Measurements from ENCODE around the gene ZNF341.

ZNF341 gene

DNA sequence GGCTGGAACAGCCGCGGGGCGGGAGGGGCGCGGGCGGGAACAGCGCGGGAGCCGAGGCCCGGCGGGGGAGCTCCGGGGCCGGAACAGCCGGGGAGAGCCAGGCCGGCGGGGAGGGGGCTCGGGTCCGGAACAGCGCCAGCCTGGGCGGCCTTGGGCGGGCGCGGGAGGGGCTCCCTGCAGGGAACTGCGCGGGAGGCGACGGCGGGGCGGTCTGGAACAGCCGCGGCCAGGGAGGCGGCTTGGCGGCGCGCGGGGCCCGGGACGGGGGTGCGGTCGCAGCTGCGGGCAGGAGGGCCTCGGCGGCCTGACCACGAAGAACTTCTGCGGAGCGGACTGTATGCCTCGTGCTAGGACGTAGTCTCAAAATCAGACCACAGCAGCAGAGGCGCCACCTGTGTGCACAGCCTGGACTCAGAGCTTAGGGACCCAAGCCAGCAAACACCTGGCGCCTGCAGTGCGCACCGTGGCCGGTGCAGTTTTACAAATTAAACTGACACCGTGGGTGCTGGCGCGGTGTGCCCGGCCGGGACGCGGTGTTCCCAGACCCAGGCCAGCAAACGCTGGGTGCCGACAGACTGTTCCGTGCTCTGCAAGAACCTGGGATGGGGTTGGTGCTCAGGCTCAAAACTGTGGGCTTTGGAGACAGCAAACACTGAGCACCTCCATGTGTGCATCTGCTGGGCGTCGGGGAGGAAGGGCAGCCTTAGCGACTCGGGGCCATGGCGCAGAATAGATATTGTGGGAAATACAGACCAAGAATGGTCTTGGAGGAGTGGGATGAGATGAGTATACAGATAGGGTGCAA lies 572 bp downstream of the ZNF341 start:
- DNase-seq = peak in 1 of 2 donors; percentile 91

GRCh38 chr20:33733654-33734576 lies 2.1 kb downstream of the ZNF341 start:
- no peak for DNase-seq

- DNase-seq = no peak
Measured at GRCh38 chr20:33736962-33737361, 5.2 kb downstream of the ZNF341 start.

DNA sequence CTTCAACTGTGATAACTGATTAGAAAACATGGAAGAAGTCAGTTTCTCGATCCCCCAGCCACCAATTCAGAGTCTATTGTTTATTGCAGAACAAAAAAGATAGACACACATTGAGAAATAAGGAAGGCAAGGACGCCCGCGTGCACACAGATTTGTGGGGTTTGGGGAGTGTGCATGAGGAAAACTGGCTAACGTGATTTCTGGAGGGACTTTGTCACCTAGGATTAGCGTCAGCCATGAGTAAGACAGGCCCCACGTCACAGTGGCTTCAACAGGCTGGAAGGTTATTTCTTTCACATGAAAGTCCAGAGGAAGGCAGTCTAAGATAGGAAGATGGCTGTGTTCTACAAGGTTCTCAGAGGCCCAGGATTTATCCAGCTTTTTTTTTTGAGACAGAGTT lies 7.7 kb downstream of the ZNF341 start:
- no peak for DNase-seq

- no peak for DNase-seq
Measured at GRCh38 chr20:33740189-33740588, 8.4 kb downstream of the ZNF341 start.

GRCh38 chr20:33744181-33744580 lies 12.4 kb downstream of the ZNF341 start:
- no peak for DNase-seq

DNA sequence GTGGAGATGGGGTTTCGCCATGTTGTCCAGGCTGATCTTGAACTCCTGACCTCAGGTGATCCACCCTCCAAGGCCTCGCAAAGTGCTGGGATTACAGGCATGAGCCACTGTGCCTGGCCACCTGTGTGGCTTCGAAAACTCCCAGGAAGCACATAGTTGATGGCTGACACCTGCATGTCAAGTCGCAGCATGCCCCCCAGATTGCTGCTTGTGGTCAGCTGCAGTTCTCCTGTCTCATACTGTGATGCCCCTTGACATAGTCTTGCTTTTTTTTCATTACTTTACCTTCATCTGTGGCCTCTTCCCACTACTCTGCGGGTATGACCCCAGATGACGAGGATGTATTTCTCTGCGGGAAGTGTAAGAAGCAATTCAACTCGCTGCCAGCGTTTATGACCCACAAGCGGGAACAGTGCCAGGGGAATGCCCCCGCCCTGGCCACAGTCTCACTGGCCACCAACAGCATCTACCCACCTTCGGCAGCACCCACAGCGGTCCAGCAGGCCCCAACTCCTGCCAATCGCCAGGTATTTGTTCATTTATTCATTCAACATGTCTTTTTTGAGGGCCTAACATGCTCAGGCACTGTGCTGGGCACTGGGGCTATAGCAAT lies 13.1 kb downstream of the ZNF341 start:
- no peak for DNase-seq

DNA sequence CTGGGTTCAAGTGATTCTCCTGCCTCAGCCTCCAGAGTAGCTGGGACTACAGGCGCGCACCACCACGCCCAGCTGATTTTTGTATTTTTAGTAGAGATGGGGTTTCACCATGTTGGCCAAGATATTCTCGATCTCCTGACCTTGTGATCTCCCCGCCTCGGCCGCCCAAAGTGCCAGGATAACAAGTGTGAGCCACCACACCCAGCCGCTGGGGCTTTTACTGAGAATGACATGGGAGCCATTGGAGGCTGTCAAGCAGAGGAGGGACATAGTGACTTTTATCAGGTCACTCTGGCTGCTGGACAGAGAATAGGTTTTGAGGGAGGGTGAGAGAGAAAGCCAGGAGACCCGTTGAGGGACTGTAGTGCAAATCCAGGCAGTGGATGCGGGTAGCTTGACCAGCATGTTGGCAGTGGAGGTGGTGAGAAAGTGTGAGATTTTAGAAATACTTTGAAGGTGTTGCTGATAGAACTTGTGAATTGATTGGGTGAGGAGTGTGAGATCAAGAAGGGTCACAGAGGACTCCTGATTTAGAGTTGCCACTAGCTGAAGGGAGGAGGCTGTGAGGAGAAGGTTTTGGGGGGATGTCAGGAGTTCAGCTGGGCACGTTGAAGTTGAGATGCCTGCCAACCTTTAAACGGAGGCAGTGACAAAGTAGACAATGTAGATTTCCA lies 14.7 kb downstream of the ZNF341 start:
- no peak for DNase-seq

DNA sequence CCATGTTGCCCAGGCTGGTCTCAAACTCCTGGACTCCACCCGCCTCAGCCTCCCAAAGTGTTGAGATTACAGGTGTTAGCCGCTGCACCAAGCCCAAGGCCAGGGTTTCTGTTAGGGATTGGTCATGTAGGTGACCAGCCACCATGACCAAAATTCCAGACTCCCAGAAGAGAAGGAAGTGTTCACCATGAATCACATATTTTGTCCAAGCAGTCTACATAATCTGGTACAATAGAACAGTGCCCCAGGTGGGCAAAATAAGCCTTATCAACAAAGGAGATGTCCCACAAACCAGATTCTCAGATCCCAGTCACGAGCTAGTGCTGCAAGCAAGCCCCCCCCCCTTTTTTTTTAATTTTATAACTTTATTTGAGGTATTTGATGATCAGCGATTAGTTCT lies 20.0 kb downstream of the ZNF341 start:
- no peak for DNase-seq

- no peak for DNase-seq
Measured at GRCh38 chr20:33753143-33753542, 21.3 kb downstream of the ZNF341 start.

- no peak for DNase-seq
Measured at GRCh38 chr20:33753763-33754162, 22.0 kb downstream of the ZNF341 start.

DNA sequence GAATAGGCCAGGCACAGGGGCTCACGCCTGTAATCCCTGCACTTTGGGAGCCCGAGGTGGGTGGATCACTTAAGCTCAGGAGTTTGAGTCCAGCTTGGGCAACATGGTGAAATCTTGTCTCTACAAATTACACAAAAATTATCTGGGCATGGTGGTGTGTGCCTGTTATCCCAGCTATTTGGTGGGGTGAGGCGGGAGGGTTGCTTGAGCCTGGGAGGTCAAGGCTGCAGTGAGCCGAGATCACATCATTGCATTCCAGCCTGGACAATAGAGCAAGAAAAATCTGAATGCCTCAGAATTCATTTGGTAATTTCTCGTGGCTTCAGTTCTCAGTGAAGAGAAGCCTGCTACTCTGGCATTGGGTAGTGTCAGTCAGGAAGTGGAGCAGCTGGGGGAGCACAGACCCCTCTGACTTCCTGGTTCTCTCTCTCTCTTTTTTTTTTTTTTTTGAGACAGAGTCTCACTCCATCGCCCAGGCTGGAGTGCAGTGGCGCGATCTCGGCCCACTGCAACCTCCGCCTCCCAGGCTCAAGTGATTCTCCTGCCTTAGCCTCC lies 24.2 kb downstream of the ZNF341 start:
- DNase-seq = peak in 1 of 2 donors; percentile 36

DNA sequence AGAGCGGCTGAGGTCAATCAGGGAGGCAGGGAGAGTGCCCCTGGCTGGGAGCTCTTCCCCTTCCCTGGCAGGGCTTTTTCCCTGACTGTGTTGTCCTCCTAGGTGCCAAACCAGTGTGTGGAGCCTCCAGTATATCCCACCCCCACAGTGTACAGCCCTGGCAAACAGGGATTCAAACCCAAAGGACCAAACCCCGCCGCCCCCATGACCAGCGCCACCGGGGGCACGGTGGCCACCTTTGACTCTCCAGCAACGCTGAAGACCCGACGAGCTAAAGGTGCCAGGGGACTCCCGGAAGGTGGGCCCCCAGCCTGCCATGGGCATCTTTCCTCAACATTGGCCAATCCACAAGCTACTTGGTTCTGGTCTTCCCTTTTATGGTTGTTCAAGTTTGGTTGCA lies 25.2 kb downstream of the ZNF341 start:
- no peak for DNase-seq

DNA sequence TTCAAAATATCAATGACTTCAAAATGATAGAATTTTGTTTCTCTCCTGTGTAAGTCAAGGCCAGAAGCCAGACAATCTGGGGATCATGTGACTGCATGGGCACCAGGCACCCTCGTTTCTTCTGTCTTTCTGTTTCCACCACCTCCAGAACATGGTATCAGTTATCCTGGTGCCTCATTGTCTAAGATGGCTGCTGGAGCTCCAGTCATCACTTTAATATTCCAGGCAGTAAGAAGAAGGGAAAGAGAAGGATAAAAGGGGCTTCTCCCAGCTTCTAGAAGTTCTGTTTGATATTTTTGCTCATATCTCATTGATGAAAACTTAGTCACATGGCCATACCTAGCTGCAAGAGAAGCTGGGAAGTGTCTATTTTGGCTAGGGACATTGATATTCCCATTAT lies 25.7 kb downstream of the ZNF341 start:
- no peak for DNase-seq

DNA sequence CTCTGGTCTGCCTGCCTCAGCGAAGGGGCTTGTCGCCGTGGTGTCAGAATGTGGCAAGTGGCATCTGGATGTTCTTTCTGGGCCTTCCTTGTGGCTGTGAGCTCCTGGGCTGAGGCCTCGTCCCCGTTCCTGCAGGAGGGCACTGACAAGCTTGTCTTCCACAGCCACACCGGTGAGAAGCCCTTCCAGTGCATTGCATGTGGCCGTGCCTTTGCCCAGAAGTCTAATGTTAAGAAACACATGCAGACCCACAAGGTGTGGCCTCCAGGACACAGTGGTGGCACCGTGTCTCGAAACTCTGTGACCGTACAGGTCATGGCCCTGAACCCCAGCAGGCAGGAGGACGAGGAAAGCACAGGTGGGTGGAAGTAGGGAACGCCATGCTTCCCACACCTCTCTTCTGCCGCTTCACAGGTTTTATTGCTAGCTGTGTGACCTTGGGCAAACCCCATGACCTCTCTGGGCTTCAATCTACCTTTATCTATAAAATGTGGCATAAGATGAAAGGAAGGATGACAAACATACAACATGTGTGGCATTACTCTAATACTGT lies 30.0 kb downstream of the ZNF341 start:
- no peak for DNase-seq

DNA sequence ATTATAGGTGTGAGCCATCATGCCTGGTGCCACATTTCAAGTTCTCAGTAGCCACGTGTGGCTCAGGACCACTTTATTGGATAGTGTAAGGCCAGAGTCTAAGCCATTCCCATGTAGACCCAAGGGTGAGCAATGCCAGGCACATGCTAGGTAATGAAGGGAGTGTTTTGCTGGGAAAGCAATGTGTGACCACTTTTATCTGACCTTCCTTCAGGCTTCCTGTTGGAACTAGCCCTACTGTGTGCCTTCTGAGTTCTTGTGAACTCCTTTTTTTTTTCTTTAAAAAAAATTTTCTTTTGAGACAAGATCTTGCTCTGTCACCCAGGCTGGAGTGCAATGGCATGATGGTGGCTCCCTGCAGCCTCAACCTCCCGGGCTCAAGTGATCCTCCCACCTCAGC lies 33.3 kb downstream of the ZNF341 start:
- DNase-seq = no peak

- DNase-seq = no peak
Measured at GRCh38 chr20:33765592-33765991, 33.8 kb downstream of the ZNF341 start.

DNA sequence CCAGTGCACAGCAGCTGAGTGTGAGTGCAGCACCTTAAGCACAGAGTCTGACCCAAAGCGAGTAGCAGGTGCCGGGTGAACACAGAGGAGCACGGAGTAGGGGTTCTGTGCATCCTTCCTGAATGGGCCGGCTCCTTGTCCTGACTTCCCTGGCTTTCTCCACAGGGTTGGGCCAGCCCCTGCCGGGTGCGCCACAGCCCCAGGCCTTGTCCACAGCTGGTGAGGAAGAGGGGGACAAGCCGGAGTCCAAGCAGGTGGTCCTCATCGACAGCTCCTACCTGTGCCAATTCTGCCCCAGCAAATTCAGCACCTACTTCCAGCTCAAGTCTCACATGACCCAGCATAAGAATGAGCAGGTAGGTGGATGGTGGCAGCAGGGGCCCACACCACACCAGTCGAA lies 34.9 kb downstream of the ZNF341 start:
- DNase-seq = no peak

DNA sequence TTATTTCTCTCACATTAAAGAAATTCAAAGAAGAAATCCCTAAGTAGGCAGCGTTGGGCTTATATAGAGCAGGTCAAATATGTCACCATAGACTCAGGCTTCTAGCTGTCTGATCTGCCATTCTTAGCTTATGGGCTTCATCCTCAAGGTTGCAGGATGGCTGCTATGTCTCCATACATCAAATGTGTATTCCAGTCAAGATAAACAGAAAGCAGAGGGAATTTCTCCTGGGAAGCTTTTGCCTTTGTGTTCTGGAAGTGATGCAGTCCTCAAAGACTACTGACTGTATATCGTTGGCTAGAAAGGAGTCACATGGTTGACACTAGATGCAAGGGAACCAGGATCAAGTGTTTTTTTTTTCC lies 36.0 kb downstream of the ZNF341 start:
- DNase-seq = no peak

DNA sequence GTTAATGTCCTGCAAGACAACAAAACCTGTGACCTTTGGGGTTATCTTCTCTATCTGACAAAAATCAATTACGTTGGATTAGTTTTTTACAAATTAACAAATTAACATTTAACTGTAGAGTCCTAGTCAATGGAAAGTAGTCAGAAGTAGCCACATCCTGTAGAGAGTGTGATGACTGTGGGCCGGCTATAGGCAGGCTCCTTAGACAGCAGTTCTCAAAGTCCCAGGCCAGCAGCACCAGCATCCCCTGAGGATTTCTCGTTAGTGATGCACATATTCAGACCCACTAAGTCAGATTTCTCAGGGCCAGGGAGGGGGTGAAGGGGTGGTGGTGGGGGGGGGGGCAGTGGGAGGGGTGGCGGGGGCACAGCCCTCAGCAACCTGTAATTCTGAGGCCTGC lies 37.2 kb downstream of the ZNF341 start:
- DNase-seq = no peak

DNA sequence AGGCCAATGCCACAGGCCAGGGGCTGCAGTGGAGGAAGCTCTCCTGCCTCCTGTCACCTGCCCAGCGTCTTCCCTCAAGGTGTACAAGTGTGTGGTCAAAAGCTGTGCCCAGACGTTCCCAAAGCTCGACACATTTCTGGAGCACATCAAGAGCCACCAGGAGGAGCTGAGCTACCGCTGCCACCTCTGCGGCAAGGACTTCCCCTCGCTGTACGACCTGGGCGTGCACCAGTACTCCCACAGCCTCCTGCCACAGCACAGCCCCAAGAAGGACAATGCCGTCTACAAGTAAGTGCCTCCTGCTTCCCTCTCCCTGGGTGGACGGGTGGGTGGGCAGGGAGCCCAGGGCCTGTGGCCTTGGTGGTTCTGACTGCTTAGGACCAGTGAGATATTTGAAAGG lies 38.2 kb downstream of the ZNF341 start:
- DNase-seq = no peak

GRCh38 chr20:33771938-33772337 lies 40.1 kb downstream of the ZNF341 start:
- no peak for DNase-seq

DNA sequence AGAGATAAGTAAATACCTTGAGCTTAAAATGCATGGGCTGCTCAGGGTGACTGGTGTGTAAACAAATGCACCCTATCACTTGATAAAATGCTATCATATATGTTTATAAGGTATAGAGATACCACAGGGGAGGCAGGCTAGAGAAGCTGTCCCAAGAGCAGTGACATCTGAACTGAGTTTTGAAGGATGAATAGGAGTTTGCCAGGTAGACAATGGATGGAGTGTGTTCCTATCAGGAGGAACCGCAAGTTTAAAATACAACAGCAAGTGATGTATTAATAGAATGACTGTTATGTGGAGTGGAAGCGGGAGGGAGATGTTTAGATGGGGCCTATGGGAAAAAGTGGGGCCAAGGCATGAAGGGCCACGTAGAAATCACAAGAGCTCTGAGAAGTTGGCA lies 40.6 kb downstream of the ZNF341 start:
- DNase-seq = no peak

Measured in CD4-positive, alpha-beta T cell treated with Interleukin-4 for 1 hour (primary cell).